ENCODE data around the gene COBL.
A peak's percentile ranks its signal among the peaks of the same experiment; 100 is the strongest.

- TF ChIP-seq CTCF (IDR thresholded peaks at IDR 0.05; ENCODE audit: control extremely low read depth in 1 of 3, insufficient read depth in 1 of 3, low read depth in 1 of 3, low read length in 3 of 3) (peak in 2 of 3 experiments; percentile 36 to 62; a peak in 3 of 4 replicates), SP1 (IDR thresholded peaks at IDR 0.05; ENCODE audit: low read depth, low read length) (no peak), NRF1 (IDR thresholded peaks at IDR 0.05; ENCODE audit: low read depth, low read length) (no peak), CBX5 (IDR thresholded peaks at IDR 0.05; ENCODE audit: low read depth, low read length) (no peak), CEBPB (IDR thresholded peaks at IDR 0.05; ENCODE audit: low read depth, low read length) (no peak), RNF2 (IDR thresholded peaks at IDR 0.05; ENCODE audit: borderline replicate concordance, low read depth, low read length, missing control alignments, poor library complexity, severe bottlenecking) (no peak), ATF3 (IDR thresholded peaks at IDR 0.05; ENCODE audit: insufficient read depth, low read depth, low read length) (no peak), CHD2 (IDR thresholded peaks at IDR 0.05; ENCODE audit: low read length) (no peak), TEAD4 (IDR thresholded peaks at IDR 0.05; ENCODE audit: low read depth, low read length) (no peak), SIN3A (conservative IDR thresholded peaks at IDR 0.05 in 1 of 2, IDR thresholded peaks at IDR 0.05 in 1 of 2; ENCODE audit: low read depth in 1 of 2, low read length in 2 of 2) (no peak), TAF1 (IDR thresholded peaks at IDR 0.05; ENCODE audit: low read depth, low read length) (no peak), GABPA (IDR thresholded peaks at IDR 0.05; ENCODE audit: borderline replicate concordance, insufficient read depth, low read length) (no peak), POLR2AphosphoS5 (IDR thresholded peaks at IDR 0.05; ENCODE audit: low read depth, low read length) (no peak), POLR2A (IDR thresholded peaks at IDR 0.05; ENCODE audit: control extremely low read depth in 1 of 2, low read depth in 2 of 2, low read length in 2 of 2) (no peak)
Observed at GRCh38 chr7:51352174-51353100, 35.8 kb upstream of the COBL start.
